ENCODE data around the gene CLIC3.
A peak's percentile ranks its signal among the peaks of the same experiment; 100 is the strongest.

Gene CLIC3

GRCh38 chr9:137027369-137028262 lies 31.2 kb upstream of the CLIC3 start, which contains the start of gene ABCA2:
Gene ABCA2 (minus strand): TSS chr9:137028237. CDS start chr9:137028140, 97 bp downstream.
- peak within 1 kb of the TSS; percentile 41 for H3K4me3 ChIP-seq (ENCODE audit: low read depth, low read length)
- no peak for DNase-seq (ENCODE audit: low read depth, low spot score)
- in situ Hi-C loops (cut with HindIII; ENCODE audit: low sequenced_read_pairs): loop anchor here (25.0 kb wide), 1 partner anchor 90 kb away; the partner anchor contains the start of genes C8G and FBXW5
- TF ChIP-seq CTCF (IDR thresholded peaks at IDR 0.05; ENCODE audit: low read depth, low read length): no peak

GRCh38 chr9:137026828-137027227 lies 30.5 kb upstream of the CLIC3 start:
- H3K4me3 ChIP-seq (ENCODE audit: low read depth, low read length): no peak overlapping the region
- no peak for TF ChIP-seq CTCF (IDR thresholded peaks at IDR 0.05; ENCODE audit: low read depth, low read length)
- DNase-seq (ENCODE audit: low read depth, low spot score): no peak
- in situ Hi-C loops (cut with HindIII; ENCODE audit: low sequenced_read_pairs): loop anchor here (25.0 kb wide), 1 partner anchor 90 kb away; the partner anchor contains the start of genes C8G and FBXW5

GRCh38 chr9:137026384-137026783 lies 30.0 kb upstream of the CLIC3 start:
- in situ Hi-C loops (cut with HindIII; ENCODE audit: low sequenced_read_pairs): loop anchor here (25.0 kb wide), 1 partner anchor 89 kb away; the partner anchor contains the start of genes C8G and FBXW5
- no peak for TF ChIP-seq CTCF (IDR thresholded peaks at IDR 0.05; ENCODE audit: low read depth, low read length)
- no peak for DNase-seq (ENCODE audit: low read depth, low spot score)
- no peak overlapping the region for H3K4me3 ChIP-seq (ENCODE audit: low read depth, low read length)

- no peak for DNase-seq (ENCODE audit: low read depth, low spot score)
- H3K4me3 ChIP-seq (ENCODE audit: low read depth, low read length): no peak overlapping the region
- no peak for TF ChIP-seq CTCF (IDR thresholded peaks at IDR 0.05; ENCODE audit: low read depth, low read length)
- in situ Hi-C loops (cut with HindIII; ENCODE audit: low sequenced_read_pairs): loop anchor here (25.0 kb wide), 1 partner anchor 88 kb away; the partner anchor contains the start of genes C8G and FBXW5
Observed at GRCh38 chr9:137025517-137025966, 29.2 kb upstream of the CLIC3 start.

GRCh38 chr9:137023583-137023991 lies 27.2 kb upstream of the CLIC3 start:
- TF ChIP-seq CTCF (IDR thresholded peaks at IDR 0.05; ENCODE audit: low read depth, low read length): no peak
- in situ Hi-C loops (cut with HindIII; ENCODE audit: low sequenced_read_pairs): no loop called here
- no peak for DNase-seq (ENCODE audit: low read depth, low spot score)
- H3K4me3 ChIP-seq (ENCODE audit: low read depth, low read length): no peak overlapping the region

GRCh38 chr9:137023157-137023556 lies 26.8 kb upstream of the CLIC3 start:
- TF ChIP-seq CTCF (IDR thresholded peaks at IDR 0.05; ENCODE audit: low read depth, low read length): no peak
- in situ Hi-C loops (cut with HindIII; ENCODE audit: low sequenced_read_pairs): no loop called here
- no peak for DNase-seq (ENCODE audit: low read depth, low spot score)
- H3K4me3 ChIP-seq (ENCODE audit: low read depth, low read length): no peak overlapping the region
